ENCODE results near the gene PSG11.
"Not testable (repeated sequence)": the region's sequence is repeated elsewhere in the genome, so short reads cannot be mapped to it uniquely, and the experiment has no call there.

Gene PSG11

GRCh38 chr19:42985588-42985987 lies 40.7 kb downstream of the PSG11 start:
- no peak for DNase-seq

- DNase-seq: not testable (repeated sequence)
Observed at GRCh38 chr19:42982111-42982510, 44.2 kb downstream of the PSG11 start.

- not testable (repeated sequence) for DNase-seq
Observed at GRCh38 chr19:42971451-42971850, 54.8 kb downstream of the PSG11 start.

- DNase-seq: no peak
Observed at GRCh38 chr19:42965176-42965575, 61.1 kb downstream of the PSG11 start.

GRCh38 chr19:42961119-42961518 lies 65.2 kb downstream of the PSG11 start:
- no peak for DNase-seq

Measured in NCI-H1694 (cell line).